Heart right ventricle (tissue), 16 donors: ENCODE data around the gene COL6A3. TPM values are rescaled to one million over a fixed set of nuclear protein-coding genes. Genes with fewer than 3 reads are reported as not detected.

ENCODE experiments used
- ATAC-seq, 8 donors: fragments of 200-7000 bp; cut with Tn5 transposase; one replicate each; pipeline ENCODE4 v1.9.1; 2020; ENCODE audit warnings: mild to moderate bottlenecking in 8 of 8, moderate library complexity in 8 of 8, moderate number of reproducible peaks in 1 of 8
- DNase-seq, 2 donors: peaks; one replicate each; pipeline ENCODE4 v3.0.0-alpha.2; 2020
- H3K27ac ChIP-seq, 10 donors: fragments of 200-600 bp; sonication (generic) in 2 of 10; one replicate each; pipeline versions ENCODE4 v1.5.0 to v1.8.0; 2020 to 2022; ENCODE audit warnings: mild to moderate bottlenecking in 3 of 10
- H3K27me3 ChIP-seq, 7 donors: fragments of 200-600 bp; one replicate each; pipeline ENCODE4 v1.8.0; 2021 to 2022; ENCODE audit warnings: mild to moderate bottlenecking in 2 of 7
- H3K36me3 ChIP-seq, 9 donors: fragments of 200-600 bp; sonication (generic) in 1 of 9; one replicate each; pipeline versions ENCODE4 v1.5.0 to v1.8.0; 2020 to 2022; ENCODE audit warnings: mild to moderate bottlenecking in 2 of 9
- H3K4me1 ChIP-seq, 9 donors: fragments of 200-600 bp; sonication (generic) in 1 of 9; one replicate each; pipeline versions ENCODE4 v1.5.0 to v1.8.0; 2020 to 2022; ENCODE audit warnings: mild to moderate bottlenecking in 4 of 9
- H3K4me3 ChIP-seq, 10 donors: fragments of 200-600 bp; sonication (generic) in 2 of 10; one replicate each; pipeline versions ENCODE4 v1.5.0 to v1.8.0; 2020 to 2022; ENCODE audit warnings: mild to moderate bottlenecking in 7 of 10, moderate library complexity in 2 of 10
- H3K9me3 ChIP-seq, 11 donors: fragments of 200-600 bp in 10 of 11; sonication (generic) in 2 of 11; one replicate each; pipeline versions ENCODE4 v1.5.0 to v1.8.0; 2013 to 2022; ENCODE audit warnings: mild to moderate bottlenecking in 2 of 11, control low read depth in 1 of 11, moderate library complexity in 1 of 11
- CTCF ChIP-seq, 9 donors: fragments of 200-600 bp; sonication (generic) in 2 of 9; IDR thresholded peaks; one replicate each; pipeline versions ENCODE4 v1.5.0 to v1.8.0; 2021 to 2022; ENCODE audit warnings: antibody characterized with exemption in 9 of 9, mild to moderate bottlenecking in 5 of 9, moderate library complexity in 1 of 9
- WGBS, 2 donors: extraction: QIAGEN DNeasy Blood & Tissue Kit; methylation state at CpG; one replicate each; pipeline ENCODE4 v1.1.7; 2013; ENCODE audit warnings: inconsistent platforms in 1 of 2; 5-methylcytosine and 5-hydroxymethylcytosine counted together
- intact Hi-C, 10 donors: fragments of 100-400 bp; cut with DNase I; formaldehyde crosslinking; loops; one replicate each; pipeline versions ENCODE4 v1.11.1 to v1.14.2; 2022
- long read RNA-seq, 3 donors: library from polyadenylated mRNA; unstranded; transcript quantifications; one replicate each; pipeline ENCODE4 v2.0.0, GENCODE V29; 2020 to 2021
- polyA plus RNA-seq, 2 donors: library from polyadenylated mRNA; stranded (reverse); fragments of 200-250 nt; gene quantifications; one replicate each; pipeline ENCODE4 v1.2.3, GENCODE V29; 2013
- total RNA-seq, 10 donors: library from RNA; stranded (reverse); fragmentation: NEBNext Ultra II Directional in 3 of 10; extraction: Animal tissue kit (Norgen Biotek cat#: 25700) in 3 of 10; gene quantifications; one replicate each; pipeline versions ENCODE4 v1.2.1 to v1.2.4, GENCODE V29; 2021 to 2023
- donor health status: Arrhythmogenic right ventricular cardiomyopathy.
- donor health status: ischemic (EF 13 %, LVEDD 7.1; RV severe dilation, severe dysfunction).
- donor health status: healthy with polysubstance abuse.
- donor health status: DM: no; HTN: yes; CAD: no.
- donor health status: DM: no; HTN: no; CAD: no.
- donor health status: ischemic (EF 25% LVEDD 6.9; RV normal size, moderate dysfunction).
- donor health status: ischemic (EF 25% LVEDD 5.7; RV mildly dilated, moderate dysfunction).
- donor health status: healthy.
- donor health status: DM: yes; HTN: yes; CAD: no.
- donor health status: Ischemic cardiomyopathy.
- donor health status: ischemic (EF 35%, LVEDD 5.7; RV mildly dilated, moderate dysfunction).
- donor health status: nonischemic (EF 11% LVEDD 7.7; RV severe dilation, severe dysfunction).
- donor health status: DM: yes; HTN: yes; CAD: no.
- donor health status: PGD.
- donor health status: ischemic (EF 29% LVEDD 5.4; RV normal size, mild dysfunction).
- donor health status: nonischemic (EF 23%, LVEDD 6.1; RV moderate dilation, normal function).

Gene COL6A3
- total RNA-seq (100 to 1,000 TPM in 2 of 10 donors, 10 to 100 TPM in 8; 27.7 to 222 (median 47.5) TPM), polyA plus RNA-seq (100 to 1,000 TPM in 1 of 2 donors, 10 to 100 TPM in 1; 33.5 to 116 TPM)
- long read RNA-seq, donor 1, partial matches to known transcripts = 31 of 40 reads
- long read RNA-seq, donor 1, other reads (novel, unspliced or antisense) = 9 of 40 reads
- long read RNA-seq, donor 2, partial matches to known transcripts = 36 of 46 reads
- long read RNA-seq, donor 2, other reads (novel, unspliced or antisense) = 10 of 46 reads
- long read RNA-seq, donor 3, partial matches to known transcripts = 77 of 96 reads
- long read RNA-seq, donor 3, other reads (novel, unspliced or antisense) = 19 of 96 reads

- intact Hi-C loops = loop anchor here in 6 of 10 donors (2.0 to 10.0 kb wide), 9 partner anchors 61 to 319 kb away; no protein-coding TSS in a partner anchor
- Histone ChIP-seq H3K4me1 (peaks cover 0 to 20% (median 2%) of the 10 kb centered on the region in 9 donors), H3K27ac (peak within 1 kb of the TSS; percentile 66 to 87 (median 81)), H3K27me3 (peaks cover 0 to 26% (median 3%) of the 10 kb centered on the region in 7 donors), H3K4me3 (peak within 1 kb of the TSS; percentile 32 to 63 (median 57)), H3K36me3 (peaks cover 0 to 7% (median 0%) of the 10 kb centered on the region in 9 donors), H3K9me3 (no peaks in the 10 kb centered on the region)
- peak; percentile 59 to 77 for DNase-seq
- WGBS, 2 donors = 52 to 55% methylated on average over 15 of the region's 16 CpGs
- peak; percentile 65 to 81 (median 69) for ATAC-seq
- TF ChIP-seq CTCF (IDR thresholded peaks at IDR 0.05) = no peak
Observed at GRCh38 chr2:237413777-237414661, at the start of gene COL6A3. COL6A3 (minus strand) TSS chr2:237414164; CDS start chr2:237396817, 17,347 bp downstream.

GRCh38 chr2:237459741-237460174 lies 45.8 kb upstream of the COL6A3 start:
- no peak for TF ChIP-seq CTCF (IDR thresholded peaks at IDR 0.05)
- Histone ChIP-seq H3K36me3 (no peaks in the 10 kb centered on the region), H3K9me3 (no peaks in the 10 kb centered on the region), H3K4me3 (no peak overlapping the region), H3K4me1 (peaks cover 2 to 22% (median 13%) of the 10 kb centered on the region in 9 donors), H3K27me3 (no peaks in the 10 kb centered on the region), H3K27ac (no peak overlapping the region)
- ATAC-seq = peak in 1 of 8 donors; percentile 16
- 77 to 78% methylated on average over 3 of the region's 3 CpGs for WGBS, 2 donors
- intact Hi-C loops = no loop called here
- DNase-seq = no peak

- Histone ChIP-seq H3K4me1 (peaks cover 2 to 22% (median 13%) of the 10 kb centered on the region in 9 donors), H3K9me3 (no peaks in the 10 kb centered on the region), H3K4me3 (no peak overlapping the region), H3K36me3 (no peaks in the 10 kb centered on the region), H3K27me3 (no peaks in the 10 kb centered on the region), H3K27ac (no peak overlapping the region)
- ATAC-seq (no peak), DNase-seq (no peak)
- TF ChIP-seq CTCF (IDR thresholded peaks at IDR 0.05) = no peak
- WGBS, 2 donors = 83 to 86% methylated on average over 4 of the region's 4 CpGs
- intact Hi-C loops = no loop called here
Observed at GRCh38 chr2:237459226-237459625, 45.3 kb upstream of the COL6A3 start.

- TF ChIP-seq CTCF (IDR thresholded peaks at IDR 0.05) = no peak
- Histone ChIP-seq H3K4me1 (peaks cover 2 to 22% (median 13%) of the 10 kb centered on the region in 9 donors), H3K36me3 (no peaks in the 10 kb centered on the region), H3K4me3 (no peak overlapping the region), H3K9me3 (no peaks in the 10 kb centered on the region), H3K27me3 (no peaks in the 10 kb centered on the region), H3K27ac (no peak overlapping the region)
- no peak for DNase-seq
- no peak for ATAC-seq
- 80 to 92% methylated on average over 1 of the region's 1 CpG for WGBS, 2 donors
- intact Hi-C loops = no loop called here
Observed at GRCh38 chr2:237458519-237458918, 44.6 kb upstream of the COL6A3 start.
